HepG2 (cell line): ENCODE measurements around the gene TRAPPC12. TPM values are rescaled to one million over a fixed set of nuclear protein-coding genes. Genes with fewer than 3 reads are reported as not detected.

ENCODE experiments used
- ARHGAP35 ChIP-seq: sonication (generic); formaldehyde crosslinking; IDR thresholded peaks from 2 replicates; pipeline ENCODE4 v1.9.0; 2022; ENCODE audit warnings: mild to moderate bottlenecking, inconsistent platforms, moderate library complexity, missing genetic modification reagents, borderline replicate concordance
- ATF7 ChIP-seq, 2 experiments: fragments of 450-650 bp in 1 of 2; sonication (generic) in 1 of 2; formaldehyde crosslinking in 1 of 2; IDR thresholded peaks; 2 replicates each; pipeline versions ENCODE4 v1.4.0 to v1.6.1; 2016 to 2020; ENCODE audit warnings: antibody characterized with exemption in 1 of 2, mild to moderate bottlenecking in 1 of 2, missing genetic modification reagents in 1 of 2
- ERF ChIP-seq: IDR thresholded peaks from 2 replicates; pipeline ENCODE4 v1.6.1; 2018; ENCODE audit warnings: missing biosample characterization, missing genetic modification reagents
- FOXA1 ChIP-seq, 2 experiments: fragments of 450-650 bp in 1 of 2; sonication (generic) in 1 of 2; formaldehyde crosslinking in 1 of 2; IDR thresholded peaks; 2 replicates each; pipeline versions ENCODE4 v1.4.0 to v1.6.1; 2016 to 2020; ENCODE audit warnings: missing genetic modification reagents in 1 of 2
- KDM4B ChIP-seq: sonication (generic); formaldehyde crosslinking; IDR thresholded peaks from 2 replicates; pipeline ENCODE4 v1.4.0; 2020; ENCODE audit warnings: missing genetic modification reagents
- KLF6 ChIP-seq: IDR thresholded peaks from 2 replicates; pipeline ENCODE4 v1.8.0; 2016; ENCODE audit warnings: missing biosample characterization, missing genetic modification reagents
- POGZ ChIP-seq: sonication (generic); formaldehyde crosslinking; IDR thresholded peaks from 2 replicates; pipeline ENCODE4 v1.4.0; 2020; ENCODE audit warnings: mild to moderate bottlenecking, missing genetic modification reagents
- RARG ChIP-seq: sonication (generic); formaldehyde crosslinking; IDR thresholded peaks from 2 replicates; pipeline ENCODE4 v1.4.0; 2020; ENCODE audit warnings: low read depth, mild to moderate bottlenecking, missing genetic modification reagents
- REPIN1 ChIP-seq: sonication (generic); formaldehyde crosslinking; IDR thresholded peaks from 2 replicates; pipeline ENCODE4 v1.8.0; 2022; ENCODE audit warnings: missing genetic modification reagents, low read depth, mild to moderate bottlenecking, borderline replicate concordance
- ZBTB7A ChIP-seq: sonication (generic); formaldehyde crosslinking; IDR thresholded peaks from 2 replicates; pipeline ENCODE4 v1.8.0; 2022; ENCODE audit warnings: mild to moderate bottlenecking, missing genetic modification reagents
- ZNF333 ChIP-seq: sonication (generic); formaldehyde crosslinking; IDR thresholded peaks from 2 replicates; pipeline ENCODE4 v1.4.0; 2020; ENCODE audit warnings: mild to moderate bottlenecking, missing genetic modification reagents, borderline replicate concordance
- ZNF501 ChIP-seq: sonication (generic); formaldehyde crosslinking; IDR thresholded peaks from 2 replicates; pipeline ENCODE4 v1.5.1; 2020; ENCODE audit warnings: mild to moderate bottlenecking, moderate library complexity, missing genetic modification reagents
- polyA plus RNA-seq, 8 experiments: library from polyadenylated mRNA; depleted of rRNA in 3 of 8; stranded (reverse) in 7 of 8; unstranded in 1 of 8; fragments of >200 nt; fragmentation: Illumina TruSeq in 4 of 8; extraction: Trizol in 4 of 8; gene quantifications; 2 replicates each; pipeline versions ENCODE4 v1.2.1 to v1.2.3, GENCODE V29; 2011 to 2016; ENCODE audit warnings: low read depth in 4 of 8, missing spikeins in 1 of 8, mixed read lengths in 1 of 8; ENCODE audit not compliant: insufficient read depth in 1 of 8
- total RNA-seq, 5 experiments: library from RNA; depleted of rRNA; stranded (reverse); fragments of >200 nt; fragmentation: Illumina TruSeq; extraction: Trizol; gene quantifications; 2 replicates each; pipeline ENCODE4 v1.2.3, GENCODE V29; 2016; ENCODE audit warnings: low read depth in 1 of 5
- TF ChIP-seq, protein P1 (sequence below): sonication (generic); formaldehyde crosslinking; IDR thresholded peaks from 2 replicates; pipeline ENCODE4 v1.4.0; 2020; ENCODE audit warnings: missing genetic modification reagents
- TF ChIP-seq, protein P2 (sequence below): sonication (generic); formaldehyde crosslinking; IDR thresholded peaks from 2 replicates; pipeline ENCODE4 v1.4.0; 2020; ENCODE audit warnings: missing genetic modification reagents
- TF ChIP-seq, protein P3 (sequence below): sonication (generic); formaldehyde crosslinking; IDR thresholded peaks from 2 replicates; pipeline ENCODE4 v1.8.0; 2023; ENCODE audit warnings: mild to moderate bottlenecking, missing genetic modification reagents
- TF ChIP-seq, protein P4 (sequence below): sonication (generic); formaldehyde crosslinking; IDR thresholded peaks from 2 replicates; pipeline ENCODE4 v1.8.1; 2022; ENCODE audit warnings: low read depth, mild to moderate bottlenecking, missing genetic modification reagents

The TRAPPC12 gene
- total and polyA plus RNA-seq, 2 of the 13 experiments (the other 11 are each of a cell fraction or from before 2014, with no cell fraction given) = 46.4 to 97.7 TPM

DNA sequence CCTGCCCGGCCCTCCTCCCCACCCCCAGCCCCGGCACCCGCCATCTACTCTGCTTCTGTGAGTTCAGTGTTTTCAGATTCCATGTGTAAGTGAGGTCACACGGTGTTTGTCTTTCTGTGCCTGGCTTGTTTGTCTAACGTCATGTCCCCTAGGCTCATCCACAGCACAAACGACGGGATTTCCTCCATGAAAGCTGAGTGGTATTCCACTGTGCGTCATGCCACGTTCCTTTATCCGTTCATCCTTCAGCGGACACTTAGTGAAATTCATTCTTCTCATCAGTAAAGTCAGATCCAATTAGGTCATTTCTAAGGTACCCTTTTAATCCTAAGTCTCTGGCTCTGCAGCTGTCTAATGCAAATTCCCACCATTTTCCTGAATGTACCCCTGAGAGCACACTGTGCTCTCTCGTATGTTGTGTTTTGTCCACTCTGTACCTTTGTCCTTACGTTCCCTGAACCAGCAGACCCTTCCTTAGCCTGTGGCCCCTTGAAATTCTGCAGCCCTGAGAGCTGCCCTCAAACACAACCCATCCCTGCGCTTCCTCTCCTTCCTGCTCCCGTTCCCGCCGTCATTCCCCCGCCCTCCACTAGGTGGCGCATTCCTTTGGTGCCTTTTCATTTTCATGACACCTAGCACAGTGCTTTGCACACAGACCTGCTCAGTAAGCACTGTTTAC, 44.1 kb downstream of the TRAPPC12 start (continued):
- TF ChIP-seq, protein P1, sequence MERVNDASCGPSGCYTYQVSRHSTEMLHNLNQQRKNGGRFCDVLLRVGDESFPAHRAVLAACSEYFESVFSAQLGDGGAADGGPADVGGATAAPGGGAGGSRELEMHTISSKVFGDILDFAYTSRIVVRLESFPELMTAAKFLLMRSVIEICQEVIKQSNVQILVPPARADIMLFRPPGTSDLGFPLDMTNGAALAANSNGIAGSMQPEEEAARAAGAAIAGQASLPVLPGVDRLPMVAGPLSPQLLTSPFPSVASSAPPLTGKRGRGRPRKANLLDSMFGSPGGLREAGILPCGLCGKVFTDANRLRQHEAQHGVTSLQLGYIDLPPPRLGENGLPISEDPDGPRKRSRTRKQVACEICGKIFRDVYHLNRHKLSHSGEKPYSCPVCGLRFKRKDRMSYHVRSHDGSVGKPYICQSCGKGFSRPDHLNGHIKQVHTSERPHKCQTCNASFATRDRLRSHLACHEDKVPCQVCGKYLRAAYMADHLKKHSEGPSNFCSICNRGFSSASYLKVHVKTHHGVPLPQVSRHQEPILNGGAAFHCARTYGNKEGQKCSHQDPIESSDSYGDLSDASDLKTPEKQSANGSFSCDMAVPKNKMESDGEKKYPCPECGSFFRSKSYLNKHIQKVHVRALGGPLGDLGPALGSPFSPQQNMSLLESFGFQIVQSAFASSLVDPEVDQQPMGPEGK = no peak
- TF ChIP-seq, protein P2, sequence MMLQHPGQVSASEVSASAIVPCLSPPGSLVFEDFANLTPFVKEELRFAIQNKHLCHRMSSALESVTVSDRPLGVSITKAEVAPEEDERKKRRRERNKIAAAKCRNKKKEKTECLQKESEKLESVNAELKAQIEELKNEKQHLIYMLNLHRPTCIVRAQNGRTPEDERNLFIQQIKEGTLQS (CRISPR knock-in tag) = no peak
- TF ChIP-seq ATF7 (IDR thresholded peaks at IDR 0.05) = no peak
- no peak for TF ChIP-seq ATF7 (CRISPR knock-in tag; IDR thresholded peaks at IDR 0.05)
- TF ChIP-seq ZNF333 (CRISPR knock-in tag) = no peak
- peak; percentile 75; the same call in 1 of the 2 replicates for TF ChIP-seq REPIN1
- TF ChIP-seq ZBTB7A (CRISPR knock-in tag) = no peak
- peak; percentile 62 for TF ChIP-seq POGZ (CRISPR knock-in tag)
- no peak for TF ChIP-seq ARHGAP35 (CRISPR knock-in tag)
- TF ChIP-seq, protein P3, sequence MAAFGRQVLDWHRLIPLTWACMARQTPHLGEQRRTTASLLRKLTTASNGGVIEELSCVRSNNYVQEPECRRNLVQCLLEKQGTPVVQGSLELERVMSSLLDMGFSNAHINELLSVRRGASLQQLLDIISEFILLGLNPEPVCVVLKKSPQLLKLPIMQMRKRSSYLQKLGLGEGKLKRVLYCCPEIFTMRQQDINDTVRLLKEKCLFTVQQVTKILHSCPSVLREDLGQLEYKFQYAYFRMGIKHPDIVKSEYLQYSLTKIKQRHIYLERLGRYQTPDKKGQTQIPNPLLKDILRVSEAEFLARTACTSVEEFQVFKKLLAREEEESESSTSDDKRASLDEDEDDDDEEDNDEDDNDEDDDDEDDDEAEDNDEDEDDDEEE (CRISPR knock-in tag) = peak; percentile 72; the same call in 1 of the 2 replicates
- no peak for TF ChIP-seq RARG (CRISPR knock-in tag)
- TF ChIP-seq KDM4B (CRISPR knock-in tag) = 0 out of 2 replicates have a peak, but pooled peaks have one; percentile 28
- no peak; the same call in 1 of the 2 replicates for TF ChIP-seq ERF (CRISPR knock-in tag)
- no peak for TF ChIP-seq ZNF501 (CRISPR knock-in tag)
- TF ChIP-seq FOXA1 (IDR thresholded peaks at IDR 0.05) = 0 out of 2 replicates have a peak, but pooled peaks have one; percentile 12
- TF ChIP-seq FOXA1 (CRISPR knock-in tag; IDR thresholded peaks at IDR 0.05) = peak; percentile 64
- 0 out of 2 replicates have a peak, but pooled peaks have one; percentile 21 for TF ChIP-seq KLF6 (CRISPR knock-in tag)
- TF ChIP-seq, protein P4, sequence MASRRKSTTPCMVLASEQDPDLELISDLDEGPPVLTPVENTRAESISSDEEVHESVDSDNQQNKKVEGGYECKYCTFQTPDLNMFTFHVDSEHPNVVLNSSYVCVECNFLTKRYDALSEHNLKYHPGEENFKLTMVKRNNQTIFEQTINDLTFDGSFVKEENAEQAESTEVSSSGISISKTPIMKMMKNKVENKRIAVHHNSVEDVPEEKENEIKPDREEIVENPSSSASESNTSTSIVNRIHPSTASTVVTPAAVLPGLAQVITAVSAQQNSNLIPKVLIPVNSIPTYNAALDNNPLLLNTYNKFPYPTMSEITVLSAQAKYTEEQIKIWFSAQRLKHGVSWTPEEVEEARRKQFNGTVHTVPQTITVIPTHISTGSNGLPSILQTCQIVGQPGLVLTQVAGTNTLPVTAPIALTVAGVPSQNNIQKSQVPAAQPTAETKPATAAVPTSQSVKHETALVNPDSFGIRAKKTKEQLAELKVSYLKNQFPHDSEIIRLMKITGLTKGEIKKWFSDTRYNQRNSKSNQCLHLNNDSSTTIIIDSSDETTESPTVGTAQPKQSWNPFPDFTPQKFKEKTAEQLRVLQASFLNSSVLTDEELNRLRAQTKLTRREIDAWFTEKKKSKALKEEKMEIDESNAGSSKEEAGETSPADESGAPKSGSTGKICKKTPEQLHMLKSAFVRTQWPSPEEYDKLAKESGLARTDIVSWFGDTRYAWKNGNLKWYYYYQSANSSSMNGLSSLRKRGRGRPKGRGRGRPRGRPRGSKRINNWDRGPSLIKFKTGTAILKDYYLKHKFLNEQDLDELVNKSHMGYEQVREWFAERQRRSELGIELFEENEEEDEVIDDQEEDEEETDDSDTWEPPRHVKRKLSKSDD = 0 out of 2 replicates have a peak, but pooled peaks have one; percentile 38
